ENCODE results near the gene NAA35.

Gene NAA35

DNA sequence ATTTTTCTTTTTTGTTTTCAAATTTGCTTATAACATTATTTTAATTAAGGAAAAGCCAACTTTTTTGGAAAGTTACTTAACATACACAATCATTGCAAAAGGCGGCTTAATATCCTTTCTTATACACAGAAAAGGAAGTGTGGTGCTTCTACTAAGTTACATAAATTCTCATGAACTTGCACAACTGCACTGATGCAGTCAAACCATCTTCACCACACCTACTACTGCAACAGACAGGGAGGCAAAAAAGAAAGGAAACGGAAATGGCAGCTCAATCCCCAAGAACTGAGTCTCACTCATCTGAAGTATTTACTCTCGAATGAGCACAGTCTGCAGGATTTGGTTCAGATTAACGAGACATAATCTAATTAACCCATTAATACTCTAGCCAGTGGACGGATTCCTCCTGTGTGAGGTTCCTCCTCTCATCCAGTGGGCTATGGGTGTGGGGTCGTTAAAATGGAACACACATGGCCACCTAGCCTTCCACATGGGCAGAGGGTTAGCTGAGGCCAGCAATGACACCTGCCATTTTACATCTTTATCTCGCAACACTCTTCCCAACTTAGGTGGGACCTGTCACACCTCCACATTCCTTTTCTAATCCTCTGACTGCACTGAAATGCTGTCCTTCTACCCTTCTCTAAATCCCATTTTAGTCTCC lies 128.4 kb downstream of the NAA35 start:
- FAIRE-seq, result no peak
